Endothelial cell of umbilical vein (primary cell): Measurements from ENCODE around the gene ASIC5. TPM values are rescaled to one million over a fixed set of nuclear protein-coding genes. Genes with fewer than 3 reads are reported as not detected.

Experiments
- BruUV-seq: library from RNA; stranded (reverse); fragments of 400-500 nt; replicated peaks from 2 replicates; lab custom pipeline; 2021; lab: Mats Ljungman, UMichigan
- CTCF ChIA-PET: fragments of 300-600, 350-600 bp; sonication (Branson Sonifier 250); formaldehyde crosslinking; loops from one replicate; lab custom pipeline; 2021; ENCODE audit warnings: antibody characterized with exemption, inconsistent platforms; lab: Charles Lee
- POLR2A ChIA-PET: fragments of 300-600, 350-600 bp; sonication (Branson Sonifier 250); formaldehyde crosslinking; loops from one replicate; lab custom pipeline; 2021; ENCODE audit warnings: antibody characterized with exemption, inconsistent platforms; lab: Charles Lee
- DNase-seq: peaks from one replicate; pipeline ENCODE4 v3.0.0-alpha.2; 2011; ENCODE audit warnings: low read depth, low spot score
- FAIRE-seq: peaks from 2 replicates; lab custom pipeline; 2011; peaks lifted over from hg19 to GRCh38; lab: Jason Lieb, UNC
- H2AFZ ChIP-seq: 2 replicates; pipeline ENCODE4 v1.6.0; 2012; ENCODE audit warnings: low read depth, low read length, control low read depth, inconsistent platforms
- H3K27ac ChIP-seq: 2 replicates; pipeline ENCODE4 v1.5.1; 2011; ENCODE audit warnings: low read depth, mild to moderate bottlenecking, control low read depth, low read length, moderate library complexity; ENCODE audit not compliant: insufficient read depth
- H3K27me3 ChIP-seq, 2 experiments: 2 replicates each; pipeline versions ENCODE4 v1.6.0 to v1.6.1; 2011; ENCODE audit warnings: low read length in 2 of 2, mixed read lengths in 1 of 2; ENCODE audit not compliant: control insufficient read depth in 2 of 2, insufficient read depth in 2 of 2
- H3K36me3 ChIP-seq, 2 experiments: 2 replicates in 1 of 2; 3 replicates in 1 of 2; pipeline ENCODE4 v1.5.1; 2011; ENCODE audit warnings: low read length in 2 of 2, mild to moderate bottlenecking in 1 of 2, moderate library complexity in 1 of 2; ENCODE audit not compliant: control insufficient read depth in 2 of 2, insufficient read depth in 2 of 2; ENCODE audit errors: extremely low read depth in 1 of 2
- H3K4me1 ChIP-seq: 3 replicates; pipeline ENCODE4 v1.5.1; 2011; ENCODE audit warnings: mild to moderate bottlenecking, low read length; ENCODE audit not compliant: control insufficient read depth, insufficient read depth; ENCODE audit errors: extremely low read depth
- H3K4me2 ChIP-seq: 2 replicates; pipeline ENCODE4 v1.6.1; 2011; ENCODE audit warnings: low read length, control low read depth, mixed read lengths; ENCODE audit not compliant: insufficient read depth
- H3K4me3 ChIP-seq, 3 experiments: fragments of 200-600 bp in 1 of 3; sonication (generic), shearing (Covaris generic) in 1 of 3; replicated peaks in 1 of 3; 2 replicates each; pipeline ENCODE4 v1.5.1; 2011 to 2016; ENCODE audit warnings: control low read depth in 3 of 3, low read length in 3 of 3, mild to moderate bottlenecking in 2 of 3, inconsistent platforms in 1 of 3, low read depth in 1 of 3, moderate library complexity in 1 of 3; ENCODE audit not compliant: insufficient read depth in 1 of 3
- H3K79me2 ChIP-seq: 2 replicates; pipeline ENCODE4 v1.6.0; 2012; ENCODE audit warnings: low read length, inconsistent platforms; ENCODE audit not compliant: control insufficient read depth, insufficient read depth
- H3K9ac ChIP-seq: replicated peaks from 2 replicates; pipeline ENCODE3; 2011; ENCODE audit warnings: low read length, control low read depth; ENCODE audit not compliant: insufficient read depth; ENCODE audit errors: extremely low read depth
- H3K9me1 ChIP-seq: replicated peaks from 3 replicates; pipeline ENCODE4 v1.6.0; 2011; ENCODE audit warnings: mild to moderate bottlenecking, low read length; ENCODE audit not compliant: control insufficient read depth, insufficient read depth; ENCODE audit errors: extremely low read depth
- H3K9me3 ChIP-seq: replicated peaks from 2 replicates; pipeline ENCODE4 v1.5.1; 2012; ENCODE audit warnings: low read length, inconsistent platforms; ENCODE audit not compliant: control insufficient read depth, insufficient read depth
- H4K20me1 ChIP-seq: replicated peaks from 2 replicates; pipeline ENCODE3; 2011; ENCODE audit warnings: mild to moderate bottlenecking, low read length; ENCODE audit not compliant: control insufficient read depth, insufficient read depth; ENCODE audit errors: extremely low read depth
- EZH2 ChIP-seq: IDR thresholded peaks from 2 replicates; pipeline ENCODE4 v1.6.1; 2012; ENCODE audit warnings: borderline replicate concordance, low read depth, mild to moderate bottlenecking, moderate library complexity, low read length, inconsistent platforms; ENCODE audit not compliant: severe bottlenecking
- FOS ChIP-seq: IDR thresholded peaks from 2 replicates; pipeline ENCODE4 v1.6.1; 2011; ENCODE audit warnings: mild to moderate bottlenecking, low read length, moderate library complexity, borderline replicate concordance; ENCODE audit not compliant: insufficient read depth
- MAX ChIP-seq: IDR thresholded peaks from 2 replicates; pipeline ENCODE4 v1.6.1; 2011; ENCODE audit not compliant: insufficient read depth, insufficient read length
- POLR2A ChIP-seq: IDR thresholded peaks from 2 replicates; pipeline ENCODE4 v1.6.1; 2012; ENCODE audit warnings: low read depth, mild to moderate bottlenecking, control low read depth, low read length
- dilution Hi-C: fragments of 300-500 bp; cut with MboI; formaldehyde crosslinking; loops from one replicate; pipeline ENCODE4 v1.15.0; 2019; ENCODE audit warnings: low sequenced_read_pairs; ENCODE audit not compliant: extremely low pct_ligation_motif_present
- intact Hi-C: fragments of 100-400 bp; cut with micrococcal nuclease; formaldehyde crosslinking; loops from one replicate; pipeline ENCODE4 v1.10.0; 2022
- polyA plus RNA-seq, 4 experiments: library from polyadenylated mRNA; depleted of rRNA in 3 of 4; stranded (reverse) in 3 of 4; unstranded in 1 of 4; fragments of >200 nt; gene quantifications; 2 replicates each; pipeline versions ENCODE4 v1.2.1 to v1.2.3, GENCODE V29; 2011 to 2012; ENCODE audit warnings: missing spikeins in 1 of 4
- total RNA-seq: library from RNA; stranded (reverse); gene quantifications from 2 replicates; pipeline ENCODE4 v1.2.3, GENCODE V29; 2021
- TF ChIP-seq, protein P1 (sequence below), 2 donors: IDR thresholded peaks; 1 replicate in 1 of 2; 2 replicates in 1 of 2; pipeline ENCODE4 v1.5.1; 2011; ENCODE audit warnings: low read length in 2 of 2, mild to moderate bottlenecking in 2 of 2, moderate library complexity in 2 of 2, control low read depth in 1 of 2, inconsistent platforms in 1 of 2, low read depth in 1 of 2; ENCODE audit not compliant: insufficient read depth in 1 of 2; ENCODE audit errors: extremely low read depth in 1 of 2

Gene ASIC5
- total and polyA plus RNA-seq, 2 donors (not counting 3 experiments of a cell fraction or from before 2014, with no cell fraction given) = not detected

DNA sequence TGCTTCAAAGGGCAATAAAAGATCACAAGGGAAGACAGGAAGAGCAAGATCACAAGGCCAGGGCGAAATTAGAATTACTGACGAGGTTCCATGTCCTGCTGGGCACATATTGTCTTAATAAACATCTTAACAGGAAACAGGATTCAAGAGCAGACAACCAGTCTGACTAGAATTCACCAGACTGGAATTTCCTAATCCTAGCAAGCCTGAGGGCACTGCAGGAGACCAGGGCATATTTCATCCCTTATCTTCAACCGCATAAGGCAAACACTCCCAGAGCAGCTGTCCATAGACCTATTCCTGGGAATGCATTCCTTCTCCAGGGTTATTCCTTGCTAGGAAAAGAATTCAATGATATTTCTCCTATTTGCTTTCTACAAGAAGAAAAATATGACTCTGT, 25.0 kb upstream of the ASIC5 start:
- dilution Hi-C loops = no loop called here
- no peak overlapping the region for H3K9ac ChIP-seq
- no peaks in the 10 kb centered on the region for H3K4me1 ChIP-seq
- intact Hi-C loops = no loop called here
- H3K9me3 ChIP-seq = no peaks in the 10 kb centered on the region
- H3K4me3 ChIP-seq = no peak overlapping the region
- H3K27ac ChIP-seq = no peak overlapping the region
- no peaks in the 10 kb centered on the region for H3K9me1 ChIP-seq
- ChIA-PET POLR2A (no interaction called here), CTCF (no interaction called here)
- no peak for FAIRE-seq
- no peaks in the 10 kb centered on the region for H3K27me3 ChIP-seq
- H4K20me1 ChIP-seq = no peaks in the 10 kb centered on the region
- no peak for DNase-seq
- TF ChIP-seq MAX = no peak
- TF ChIP-seq EZH2 = no peak
- TF ChIP-seq POLR2A = no peak
- H3K79me2 ChIP-seq = no peaks in the 10 kb centered on the region
- H3K4me2 ChIP-seq = no peak overlapping the region
- BruUV-seq = no TSS peak
- no peaks in the 10 kb centered on the region for H3K36me3 ChIP-seq
- H2AFZ ChIP-seq = no peak overlapping the region

- H2AFZ ChIP-seq = no peak overlapping the region
- no peaks in the 10 kb centered on the region for H3K9me1 ChIP-seq
- intact Hi-C loops = no loop called here
- TF ChIP-seq, protein P1, sequence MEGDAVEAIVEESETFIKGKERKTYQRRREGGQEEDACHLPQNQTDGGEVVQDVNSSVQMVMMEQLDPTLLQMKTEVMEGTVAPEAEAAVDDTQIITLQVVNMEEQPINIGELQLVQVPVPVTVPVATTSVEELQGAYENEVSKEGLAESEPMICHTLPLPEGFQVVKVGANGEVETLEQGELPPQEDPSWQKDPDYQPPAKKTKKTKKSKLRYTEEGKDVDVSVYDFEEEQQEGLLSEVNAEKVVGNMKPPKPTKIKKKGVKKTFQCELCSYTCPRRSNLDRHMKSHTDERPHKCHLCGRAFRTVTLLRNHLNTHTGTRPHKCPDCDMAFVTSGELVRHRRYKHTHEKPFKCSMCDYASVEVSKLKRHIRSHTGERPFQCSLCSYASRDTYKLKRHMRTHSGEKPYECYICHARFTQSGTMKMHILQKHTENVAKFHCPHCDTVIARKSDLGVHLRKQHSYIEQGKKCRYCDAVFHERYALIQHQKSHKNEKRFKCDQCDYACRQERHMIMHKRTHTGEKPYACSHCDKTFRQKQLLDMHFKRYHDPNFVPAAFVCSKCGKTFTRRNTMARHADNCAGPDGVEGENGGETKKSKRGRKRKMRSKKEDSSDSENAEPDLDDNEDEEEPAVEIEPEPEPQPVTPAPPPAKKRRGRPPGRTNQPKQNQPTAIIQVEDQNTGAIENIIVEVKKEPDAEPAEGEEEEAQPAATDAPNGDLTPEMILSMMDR (IDR thresholded peaks at IDR 0.05; ENCODE audit: extremely low read depth in 1 of 2, insufficient read depth in 1 of 2, low read depth in 1 of 2, low read length in 2 of 2) = no peak
- TF ChIP-seq FOS = no peak
- TF ChIP-seq MAX = no peak
- H3K79me2 ChIP-seq = no peaks in the 10 kb centered on the region
- ChIA-PET POLR2A (no interaction called here), CTCF (no interaction called here)
- no peak overlapping the region for H3K4me2 ChIP-seq
- H3K4me1 ChIP-seq = no peaks in the 10 kb centered on the region
- H3K9me3 ChIP-seq = no peaks in the 10 kb centered on the region
- FAIRE-seq (no peak), DNase-seq (no peak)
- no peak overlapping the region for H3K4me3 ChIP-seq
- no peak overlapping the region for H3K27ac ChIP-seq
- dilution Hi-C loops = no loop called here
- H3K36me3 ChIP-seq = no peaks in the 10 kb centered on the region
- H3K9ac ChIP-seq = no peak overlapping the region
- no peaks in the 10 kb centered on the region for H4K20me1 ChIP-seq
- no TSS peak for BruUV-seq
- no peaks in the 10 kb centered on the region for H3K27me3 ChIP-seq
Observed at GRCh38 chr4:155889946-155890345, 23.9 kb upstream of the ASIC5 start.
